Breast epithelium (tissue), 3 donors: Measurements from ENCODE around the gene ZBTB5.

Experiments used
- CTCF ChIP-seq, 3 donors: fragments of 450-650 bp; IDR thresholded peaks; one replicate each; pipeline ENCODE4 v1.5.1; 2016 to 2017; ENCODE audit warnings: antibody characterized with exemption in 3 of 3, mild to moderate bottlenecking in 3 of 3, moderate library complexity in 3 of 3
- POLR2A ChIP-seq: fragments of 450-650 bp; IDR thresholded peaks from one replicate; pipeline ENCODE4 v1.6.1; 2016; ENCODE audit warnings: antibody characterized with exemption, mild to moderate bottlenecking, moderate library complexity
- POLR2AphosphoS5 ChIP-seq, 3 donors: sonication (generic); formaldehyde crosslinking; IDR thresholded peaks; one replicate each; pipeline ENCODE4 v1.6.1; 2017; ENCODE audit warnings: antibody characterized with exemption in 3 of 3

DNA sequence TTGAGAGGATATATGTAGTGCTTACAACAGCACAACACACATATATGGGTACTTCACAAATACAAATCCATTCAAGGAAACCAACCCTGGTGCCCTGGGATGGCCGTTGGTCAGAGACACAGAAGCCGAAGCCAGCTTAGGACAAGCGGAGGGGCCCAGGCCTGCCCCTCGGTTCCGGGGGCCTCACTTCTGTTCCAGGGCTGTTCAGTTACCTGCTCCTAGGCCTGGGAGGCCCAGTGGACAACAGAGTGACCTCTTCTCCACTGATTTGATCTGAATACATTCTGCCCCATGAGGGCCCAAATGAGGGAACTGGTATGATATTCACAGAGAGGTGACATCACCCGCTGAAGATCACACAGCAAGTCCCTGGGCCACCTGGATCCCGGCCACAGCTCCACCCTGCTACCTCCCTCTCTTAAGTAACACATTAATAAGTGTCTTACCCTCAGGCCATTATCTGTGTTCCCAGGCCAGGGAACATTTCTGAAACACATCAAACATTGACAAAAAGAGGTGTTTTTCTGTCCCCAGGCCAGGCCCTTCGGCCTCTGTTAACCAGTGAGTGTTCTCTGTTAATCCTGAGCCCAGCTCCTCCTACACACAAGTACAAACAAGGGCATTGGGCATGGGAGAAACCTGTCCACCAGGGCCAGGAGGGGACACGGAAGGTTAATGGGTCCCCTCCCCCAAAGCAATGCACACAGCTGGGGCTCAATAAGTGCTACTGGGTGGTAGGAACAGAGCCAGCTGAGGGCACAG lies 47.2 kb downstream of the ZBTB5 start:
- TF ChIP-seq CTCF (IDR thresholded peaks at IDR 0.05) = no peak
- TF ChIP-seq POLR2A = no peak
- TF ChIP-seq POLR2AphosphoS5 (IDR thresholded peaks at IDR 0.05) = no peak
